Measurements from ENCODE around the gene CDIPT. TPM values are rescaled to one million over a fixed set of nuclear protein-coding genes. Genes with fewer than 3 reads are reported as not detected.
A peak's percentile ranks its signal among the peaks of the same experiment; 100 is the strongest.

CDIPT gene
- total RNA-seq, 1 experiment from 2014 or later, result 42.7 TPM

GRCh38 chr16:29850998-29851397 lies 12.0 kb downstream of the CDIPT start:
- peaks cover 53% of the 10 kb centered on the region for H3K36me3 Mint-ChIP-seq (ENCODE audit: insufficient read depth, unreplicated experiment)
- CTCF ChIA-PET, result no interaction called here
- H3K27me3 Mint-ChIP-seq (ENCODE audit: insufficient read depth, unreplicated experiment), result no peaks in the 10 kb centered on the region
- H3K9me3 Mint-ChIP-seq (ENCODE audit: unreplicated experiment), result no peaks in the 10 kb centered on the region
- BruUV-seq (replicated peaks), result no TSS peak
- POLR2A ChIA-PET, result no interaction called here
- H3K27ac Mint-ChIP-seq (ENCODE audit: low read depth, unreplicated experiment), result no peak overlapping the region
- intact Hi-C loops (cut with micrococcal nuclease), result no loop called here
- H3K4me3 Mint-ChIP-seq (ENCODE audit: unreplicated experiment), result no peak overlapping the region
- H3K4me1 Mint-ChIP-seq (ENCODE audit: insufficient read depth, unreplicated experiment), result no peaks in the 10 kb centered on the region
- no peak for DNase-seq (ENCODE audit: unreplicated experiment)
- TF ChIP-seq CTCF (IDR thresholded peaks at IDR 0.05; ENCODE audit: unreplicated experiment), result no peak

GRCh38 chr16:29849505-29849904 lies 13.5 kb downstream of the CDIPT start:
- peaks cover 61% of the 10 kb centered on the region for H3K36me3 Mint-ChIP-seq (ENCODE audit: insufficient read depth, unreplicated experiment)
- H3K27me3 Mint-ChIP-seq (ENCODE audit: insufficient read depth, unreplicated experiment), result no peaks in the 10 kb centered on the region
- no peak overlapping the region for H3K4me3 Mint-ChIP-seq (ENCODE audit: unreplicated experiment)
- H3K4me1 Mint-ChIP-seq (ENCODE audit: insufficient read depth, unreplicated experiment), result no peaks in the 10 kb centered on the region
- no peaks in the 10 kb centered on the region for H3K9me3 Mint-ChIP-seq (ENCODE audit: unreplicated experiment)
- intact Hi-C loops (cut with micrococcal nuclease), result no loop called here
- H3K27ac Mint-ChIP-seq (ENCODE audit: low read depth, unreplicated experiment), result no peak overlapping the region
- POLR2A ChIA-PET, result interaction anchor here (1.8 to 3.1 kb wide), 3 partner anchors 29 to 42 kb away, joined by 5 to 20 read pairs (median 9); partner anchors contain the start of genes MVP and PAGR1
- TF ChIP-seq CTCF (IDR thresholded peaks at IDR 0.05; ENCODE audit: unreplicated experiment), result no peak
- no TSS peak for BruUV-seq (replicated peaks)
- CTCF ChIA-PET, result interaction anchor here (0.5 to 4.5 kb wide), 14 partner anchors 10 to 170 kb away, joined by 3 to 52 read pairs (median 3); partner anchors contain the start of gene MVP
- DNase-seq (ENCODE audit: unreplicated experiment), result no peak

- Mint-ChIP-seq H3K27ac (ENCODE audit: low read depth, unreplicated experiment) (no peak overlapping the region), H3K4me1 (ENCODE audit: insufficient read depth, unreplicated experiment) (no peaks in the 10 kb centered on the region), H3K4me3 (ENCODE audit: unreplicated experiment) (no peak overlapping the region), H3K27me3 (ENCODE audit: insufficient read depth, unreplicated experiment) (no peaks in the 10 kb centered on the region), H3K36me3 (ENCODE audit: insufficient read depth, unreplicated experiment) (peaks cover 59% of the 10 kb centered on the region), H3K9me3 (ENCODE audit: unreplicated experiment) (no peaks in the 10 kb centered on the region)
- intact Hi-C loops (cut with micrococcal nuclease), result loop anchor here (1.0 kb wide), 2 partner anchors 29 to 148 kb away; no protein-coding TSS in a partner anchor
- ChIA-PET CTCF (interaction anchor here (0.5 to 4.5 kb wide), 26 partner anchors 8 to 922 kb away, joined by 3 to 52 read pairs (median 4); partner anchors contain the start of genes CDIPT and MVP), POLR2A (interaction anchor here (0.6 to 3.1 kb wide), 10 partner anchors 10 to 148 kb away, joined by 3 to 20 read pairs (median 3); partner anchors contain the start of genes MVP and PAGR1)
- peak; percentile 90 for TF ChIP-seq CTCF (IDR thresholded peaks at IDR 0.05; ENCODE audit: unreplicated experiment)
- DNase-seq (ENCODE audit: unreplicated experiment), result peak; percentile 73
- BruUV-seq (replicated peaks), result no TSS peak
These were observed 14.4 kb downstream of the CDIPT start for GRCh38 chr16:29848420-29849297.

GRCh38 chr16:29845656-29846055 lies 17.4 kb downstream of the CDIPT start:
- intact Hi-C loops (cut with micrococcal nuclease), result no loop called here
- no peak overlapping the region for H3K4me3 Mint-ChIP-seq (ENCODE audit: unreplicated experiment)
- no peaks in the 10 kb centered on the region for H3K9me3 Mint-ChIP-seq (ENCODE audit: unreplicated experiment)
- no peak for DNase-seq (ENCODE audit: unreplicated experiment)
- no peaks in the 10 kb centered on the region for H3K27me3 Mint-ChIP-seq (ENCODE audit: insufficient read depth, unreplicated experiment)
- CTCF ChIA-PET, result interaction anchor here (0.6 to 4.5 kb wide), 5 partner anchors 9 to 145 kb away, joined by 3 to 52 read pairs (median 3); partner anchors contain the start of gene MVP
- BruUV-seq (replicated peaks), result no TSS peak
- no peaks in the 10 kb centered on the region for H3K4me1 Mint-ChIP-seq (ENCODE audit: insufficient read depth, unreplicated experiment)
- POLR2A ChIA-PET, result interaction anchor here (0.6 to 1.6 kb wide), 2 partner anchors 30 to 174 kb away, joined by 3 read pairs; partner anchors contain the start of gene PAGR1
- H3K27ac Mint-ChIP-seq (ENCODE audit: low read depth, unreplicated experiment), result no peak overlapping the region
- no peak for TF ChIP-seq CTCF (IDR thresholded peaks at IDR 0.05; ENCODE audit: unreplicated experiment)
- H3K36me3 Mint-ChIP-seq (ENCODE audit: insufficient read depth, unreplicated experiment), result peaks cover 78% of the 10 kb centered on the region
